HEK293 (cell line): ENCODE measurements around the gene MRTFB.

Experiments used
- CTCF ChIA-PET: fragments of 350-600 bp; formaldehyde crosslinking; extraction: SDS; loops from one replicate; lab custom pipeline; 2021; ENCODE audit warnings: antibody characterized with exemption; lab: Yijun Ruan, JAX
- POLR2A ChIA-PET: fragments of 300-600 bp; formaldehyde crosslinking; extraction: SDS; loops from one replicate; lab custom pipeline; 2020; ENCODE audit warnings: antibody characterized with exemption, inconsistent platforms; lab: Yijun Ruan, JAX
- H3K27ac ChIP-seq: fragments of 200-500 bp; sonication (Bioruptor generic); 2 replicates; pipeline ENCODE4 v1.5.1; 2014; ENCODE audit warnings: low read depth, low read length, control low read depth, inconsistent platforms; ENCODE audit errors: extremely low read depth
- H3K36me3 ChIP-seq, 2 experiments: fragments of 200-500 bp in 1 of 2; sonication (Bioruptor generic) in 1 of 2; 1 replicate in 1 of 2; 2 replicates in 1 of 2; pipeline ENCODE4 v1.5.1; 2014 to 2017; ENCODE audit warnings: inconsistent platforms in 2 of 2, low read length in 2 of 2; ENCODE audit not compliant: control insufficient read depth in 2 of 2, insufficient read depth in 1 of 2
- H3K4me1 ChIP-seq: fragments of 200-500 bp; sonication (Bioruptor generic); 2 replicates; pipeline ENCODE4 v1.5.1; 2014; ENCODE audit warnings: mild to moderate bottlenecking, low read length, inconsistent platforms; ENCODE audit not compliant: control insufficient read depth, insufficient read depth
- H3K4me3 ChIP-seq: 2 replicates; pipeline ENCODE4 v1.5.1; 2011; ENCODE audit warnings: low read depth, mild to moderate bottlenecking, control low read depth, low read length, moderate library complexity
- H3K9me3 ChIP-seq: fragments of 200-500 bp; sonication (Bioruptor generic); 2 replicates; pipeline ENCODE4 v1.5.1; 2014; ENCODE audit warnings: low read depth, low read length, inconsistent platforms; ENCODE audit not compliant: control insufficient read depth, insufficient read depth
- EGR2 ChIP-seq: fragments of 450-650 bp; formaldehyde crosslinking; IDR thresholded peaks from 2 replicates; pipeline ENCODE4 v1.5.1; 2016; ENCODE audit warnings: low read depth, missing biosample characterization, missing genetic modification characterization
- RBAK ChIP-seq: fragments of 450-650 bp; formaldehyde crosslinking; IDR thresholded peaks from 2 replicates; pipeline ENCODE4 v1.5.1; 2016; ENCODE audit warnings: missing biosample characterization, missing genetic modification characterization
- SP7 ChIP-seq: fragments of 450-650 bp; formaldehyde crosslinking; IDR thresholded peaks from 2 replicates; pipeline ENCODE4 v1.5.1; 2016; ENCODE audit warnings: missing biosample characterization, missing genetic modification characterization
- ZBTB17 ChIP-seq: fragments of 450-650 bp; formaldehyde crosslinking; IDR thresholded peaks from 2 replicates; pipeline ENCODE4 v1.5.1; 2016; ENCODE audit warnings: missing biosample characterization, missing genetic modification characterization
- ZBTB7A ChIP-seq: fragments of 450-650 bp; formaldehyde crosslinking; IDR thresholded peaks from 2 replicates; pipeline ENCODE4 v1.5.1; 2016; ENCODE audit warnings: low read depth, missing biosample characterization, missing genetic modification characterization
- ZBTB8A ChIP-seq: fragments of 450-650 bp; formaldehyde crosslinking; IDR thresholded peaks from 2 replicates; pipeline ENCODE4 v1.5.1; 2016; ENCODE audit warnings: missing biosample characterization, missing genetic modification characterization
- ZNF112 ChIP-seq: fragments of 450-650 bp; formaldehyde crosslinking; IDR thresholded peaks from 2 replicates; pipeline ENCODE4 v1.5.0; 2017; ENCODE audit warnings: missing biosample characterization, missing genetic modification characterization
- ZNF133 ChIP-seq: fragments of 450-650 bp; formaldehyde crosslinking; IDR thresholded peaks from 2 replicates; pipeline ENCODE4 v1.5.1; 2016; ENCODE audit warnings: missing biosample characterization, missing genetic modification characterization
- ZNF266 ChIP-seq: fragments of 450-650 bp; formaldehyde crosslinking; IDR thresholded peaks from 2 replicates; pipeline ENCODE4 v1.5.1; 2016; ENCODE audit warnings: missing biosample characterization, missing genetic modification characterization, low read depth
- ZNF324 ChIP-seq: fragments of 450-650 bp; formaldehyde crosslinking; IDR thresholded peaks from 2 replicates; pipeline ENCODE4 v1.5.1; 2016; ENCODE audit warnings: missing biosample characterization, missing genetic modification characterization
- ZNF335 ChIP-seq: fragments of 450-650 bp; formaldehyde crosslinking; conservative IDR thresholded peaks from 2 replicates; pipeline ENCODE4 v1.5.1; 2016; ENCODE audit warnings: missing biosample characterization, missing genetic modification characterization
- ZNF366 ChIP-seq: fragments of 450-650 bp; formaldehyde crosslinking; conservative IDR thresholded peaks from 2 replicates; pipeline ENCODE4 v1.5.1; 2016; ENCODE audit warnings: missing biosample characterization, missing genetic modification characterization
- ZNF654 ChIP-seq: fragments of 450-650 bp; formaldehyde crosslinking; IDR thresholded peaks from 2 replicates; pipeline ENCODE4 v1.5.1; 2016; ENCODE audit warnings: low read depth, missing biosample characterization, missing genetic modification characterization
- ZNF701 ChIP-seq: fragments of 450-650 bp; formaldehyde crosslinking; IDR thresholded peaks from 2 replicates; pipeline ENCODE4 v1.5.1; 2016; ENCODE audit warnings: missing biosample characterization, missing genetic modification characterization
- TF ChIP-seq, protein P1 (sequence below): fragments of 450-650 bp; formaldehyde crosslinking; IDR thresholded peaks from 2 replicates; pipeline ENCODE4 v1.5.1; 2016; ENCODE audit warnings: missing biosample characterization, missing genetic modification characterization
- TF ChIP-seq, protein P2 (sequence below): fragments of 450-650 bp; formaldehyde crosslinking; IDR thresholded peaks from 2 replicates; pipeline ENCODE4 v1.5.1; 2016; ENCODE audit warnings: missing biosample characterization, missing genetic modification characterization
- TF ChIP-seq, protein P3 (sequence below): fragments of 450-650 bp; formaldehyde crosslinking; IDR thresholded peaks from 2 replicates; pipeline ENCODE4 v1.5.1; 2016; ENCODE audit warnings: missing biosample characterization, missing genetic modification characterization, low read depth
- TF ChIP-seq, protein P4 (sequence below): IDR thresholded peaks from 2 replicates; pipeline ENCODE4 v1.6.1; 2011; ENCODE audit warnings: mild to moderate bottlenecking, low read depth, low read length, borderline replicate concordance
- TF ChIP-seq, protein P5 (sequence below): fragments of 450-650 bp; formaldehyde crosslinking; IDR thresholded peaks from 2 replicates; pipeline ENCODE4 v1.5.1; 2017; ENCODE audit warnings: missing biosample characterization, mild to moderate bottlenecking, missing genetic modification characterization, moderate library complexity
- TF ChIP-seq, protein P6 (sequence below): fragments of 450-650 bp; formaldehyde crosslinking; IDR thresholded peaks from 2 replicates; pipeline ENCODE4 v1.5.1; 2016; ENCODE audit warnings: missing biosample characterization, missing genetic modification characterization

MRTFB gene

DNA sequence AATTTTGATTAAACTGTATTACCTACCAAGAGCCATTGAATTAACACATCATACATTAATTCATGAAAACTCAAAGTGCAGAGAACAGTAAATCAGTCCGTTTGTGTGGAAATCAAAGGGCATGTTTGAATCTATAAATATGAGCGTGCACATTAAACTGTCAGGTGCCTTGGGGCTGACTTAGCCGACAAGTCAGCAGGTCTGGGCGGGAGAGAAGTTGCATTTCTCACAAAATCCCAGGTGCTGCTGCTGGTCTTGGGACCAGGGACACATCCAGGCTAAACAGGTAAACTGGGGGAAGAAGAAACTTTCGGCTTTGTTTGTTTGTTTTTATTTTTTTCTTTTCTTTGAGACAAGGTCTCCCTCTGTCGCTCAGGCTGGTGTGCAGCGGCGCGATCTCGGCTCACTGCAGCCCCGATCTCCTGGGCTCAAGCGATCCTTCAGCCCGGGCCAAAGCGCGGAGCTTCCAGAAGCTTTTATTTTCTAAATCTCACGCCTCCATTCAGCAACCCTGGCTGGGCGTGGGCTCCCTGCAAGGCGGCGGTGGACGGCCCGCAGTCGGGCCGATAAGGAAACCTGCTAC lies 213.9 kb downstream of the MRTFB start (continued):
- TF ChIP-seq, protein P1, sequence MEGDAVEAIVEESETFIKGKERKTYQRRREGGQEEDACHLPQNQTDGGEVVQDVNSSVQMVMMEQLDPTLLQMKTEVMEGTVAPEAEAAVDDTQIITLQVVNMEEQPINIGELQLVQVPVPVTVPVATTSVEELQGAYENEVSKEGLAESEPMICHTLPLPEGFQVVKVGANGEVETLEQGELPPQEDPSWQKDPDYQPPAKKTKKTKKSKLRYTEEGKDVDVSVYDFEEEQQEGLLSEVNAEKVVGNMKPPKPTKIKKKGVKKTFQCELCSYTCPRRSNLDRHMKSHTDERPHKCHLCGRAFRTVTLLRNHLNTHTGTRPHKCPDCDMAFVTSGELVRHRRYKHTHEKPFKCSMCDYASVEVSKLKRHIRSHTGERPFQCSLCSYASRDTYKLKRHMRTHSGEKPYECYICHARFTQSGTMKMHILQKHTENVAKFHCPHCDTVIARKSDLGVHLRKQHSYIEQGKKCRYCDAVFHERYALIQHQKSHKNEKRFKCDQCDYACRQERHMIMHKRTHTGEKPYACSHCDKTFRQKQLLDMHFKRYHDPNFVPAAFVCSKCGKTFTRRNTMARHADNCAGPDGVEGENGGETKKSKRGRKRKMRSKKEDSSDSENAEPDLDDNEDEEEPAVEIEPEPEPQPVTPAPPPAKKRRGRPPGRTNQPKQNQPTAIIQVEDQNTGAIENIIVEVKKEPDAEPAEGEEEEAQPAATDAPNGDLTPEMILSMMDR (tag by site-specific recombination), result peak; percentile 73
- TF ChIP-seq ZNF654 (tag by site-specific recombination) (peak; percentile 49), SP7 (tag by site-specific recombination) (0 out of 2 replicates have a peak, but pooled peaks have one; percentile 12), ZNF366 (tag by site-specific recombination) (peak; percentile 59), ZNF335 (tag by site-specific recombination) (peak; percentile 52), ZNF324 (tag by site-specific recombination) (0 out of 2 replicates have a peak, but pooled peaks have one; percentile 17), EGR2 (tag by site-specific recombination) (0 out of 2 replicates have a peak, but pooled peaks have one; percentile 17)

DNA sequence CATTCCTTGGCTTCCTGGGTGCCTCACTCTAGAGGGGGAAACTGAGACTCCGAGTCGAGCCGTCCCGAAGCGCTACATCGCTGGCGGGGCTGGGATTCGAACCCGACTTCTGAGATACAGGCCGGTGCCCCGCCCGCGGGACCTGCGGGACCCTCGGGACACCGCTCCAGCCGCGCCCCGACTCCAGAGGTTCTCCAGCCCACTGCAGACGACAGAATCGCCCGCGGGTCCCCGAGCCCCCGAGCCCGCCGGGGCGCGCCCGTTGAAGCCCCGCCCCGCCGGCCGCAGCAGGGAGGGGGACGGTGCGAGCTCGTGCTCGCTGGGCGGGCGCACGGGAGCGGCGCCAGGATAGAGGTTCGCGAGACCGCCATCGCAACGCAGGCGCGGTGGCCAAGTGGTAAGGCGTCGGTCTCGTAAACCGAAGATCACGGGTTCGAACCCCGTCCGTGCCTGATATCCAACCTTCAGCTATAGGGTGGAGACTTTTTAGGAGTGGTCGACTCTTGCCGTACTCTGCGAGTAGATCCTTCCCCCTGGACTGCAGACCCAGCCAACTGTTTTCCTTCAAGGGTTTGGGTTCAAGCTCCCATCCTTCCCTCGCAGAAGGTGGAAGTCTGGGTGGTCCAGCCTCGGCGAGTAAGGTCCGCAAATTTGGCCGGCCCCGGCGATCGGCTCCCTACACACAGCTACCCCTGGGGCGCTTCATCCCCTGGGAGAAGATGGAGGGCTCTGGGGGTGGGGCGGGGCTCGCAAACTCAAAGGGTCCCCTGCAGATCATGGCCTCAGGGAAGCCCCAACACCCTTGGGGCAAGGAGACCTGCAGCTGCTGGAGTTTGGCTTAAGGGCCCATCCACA lies 214.6 kb downstream of the MRTFB start:
- Histone ChIP-seq H3K36me3 (no peaks in the 10 kb centered on the region), H3K4me3 (peak overlapping the region; percentile 79), H3K4me1 (no peaks in the 10 kb centered on the region; the same call in 1 of the 2 replicates), H3K27ac (peak overlapping the region; percentile 48), H3K9me3 (no peaks in the 10 kb centered on the region)
- POLR2A ChIA-PET, result interaction anchor here (0.6 to 1.6 kb wide), 7 partner anchors 13 to 366 kb away, joined by 3 to 11 read pairs (median 3); partner anchors contain the start of genes ERCC4 and PARN
- CTCF ChIA-PET, result interaction anchor here (0.6 to 2.5 kb wide), 7 partner anchors 15 to 366 kb away, joined by 3 to 12 read pairs (median 4); partner anchors contain the start of gene ERCC4
- peak; percentile 81; the same call in 1 of the 2 replicates for TF ChIP-seq ZBTB7A (tag by site-specific recombination)
- TF ChIP-seq, protein P2, sequence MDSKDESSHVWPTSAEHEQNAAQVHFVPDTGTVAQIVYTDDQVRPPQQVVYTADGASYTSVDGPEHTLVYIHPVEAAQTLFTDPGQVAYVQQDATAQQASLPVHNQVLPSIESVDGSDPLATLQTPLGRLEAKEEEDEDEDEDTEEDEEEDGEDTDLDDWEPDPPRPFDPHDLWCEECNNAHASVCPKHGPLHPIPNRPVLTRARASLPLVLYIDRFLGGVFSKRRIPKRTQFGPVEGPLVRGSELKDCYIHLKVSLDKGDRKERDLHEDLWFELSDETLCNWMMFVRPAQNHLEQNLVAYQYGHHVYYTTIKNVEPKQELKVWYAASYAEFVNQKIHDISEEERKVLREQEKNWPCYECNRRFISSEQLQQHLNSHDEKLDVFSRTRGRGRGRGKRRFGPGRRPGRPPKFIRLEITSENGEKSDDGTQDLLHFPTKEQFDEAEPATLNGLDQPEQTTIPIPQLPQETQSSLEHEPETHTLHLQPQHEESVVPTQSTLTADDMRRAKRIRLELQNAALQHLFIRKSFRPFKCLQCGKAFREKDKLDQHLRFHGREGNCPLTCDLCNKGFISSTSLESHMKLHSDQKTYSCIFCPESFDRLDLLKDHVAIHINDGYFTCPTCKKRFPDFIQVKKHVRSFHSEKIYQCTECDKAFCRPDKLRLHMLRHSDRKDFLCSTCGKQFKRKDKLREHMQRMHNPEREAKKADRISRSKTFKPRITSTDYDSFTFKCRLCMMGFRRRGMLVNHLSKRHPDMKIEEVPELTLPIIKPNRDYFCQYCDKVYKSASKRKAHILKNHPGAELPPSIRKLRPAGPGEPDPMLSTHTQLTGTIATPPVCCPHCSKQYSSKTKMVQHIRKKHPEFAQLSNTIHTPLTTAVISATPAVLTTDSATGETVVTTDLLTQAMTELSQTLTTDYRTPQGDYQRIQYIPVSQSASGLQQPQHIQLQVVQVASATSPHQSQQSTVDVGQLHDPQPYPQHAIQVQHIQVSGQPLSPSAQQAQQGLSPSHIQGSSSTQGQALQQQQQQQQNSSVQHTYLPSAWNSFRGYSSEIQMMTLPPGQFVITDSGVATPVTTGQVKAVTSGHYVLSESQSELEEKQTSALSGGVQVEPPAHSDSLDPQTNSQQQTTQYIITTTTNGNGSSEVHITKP (tag by site-specific recombination), result peak; percentile 95
- TF ChIP-seq ZNF112 (tag by site-specific recombination), result no peak
- peak; percentile 85 for TF ChIP-seq ZBTB17 (tag by site-specific recombination)
- TF ChIP-seq, protein P3, sequence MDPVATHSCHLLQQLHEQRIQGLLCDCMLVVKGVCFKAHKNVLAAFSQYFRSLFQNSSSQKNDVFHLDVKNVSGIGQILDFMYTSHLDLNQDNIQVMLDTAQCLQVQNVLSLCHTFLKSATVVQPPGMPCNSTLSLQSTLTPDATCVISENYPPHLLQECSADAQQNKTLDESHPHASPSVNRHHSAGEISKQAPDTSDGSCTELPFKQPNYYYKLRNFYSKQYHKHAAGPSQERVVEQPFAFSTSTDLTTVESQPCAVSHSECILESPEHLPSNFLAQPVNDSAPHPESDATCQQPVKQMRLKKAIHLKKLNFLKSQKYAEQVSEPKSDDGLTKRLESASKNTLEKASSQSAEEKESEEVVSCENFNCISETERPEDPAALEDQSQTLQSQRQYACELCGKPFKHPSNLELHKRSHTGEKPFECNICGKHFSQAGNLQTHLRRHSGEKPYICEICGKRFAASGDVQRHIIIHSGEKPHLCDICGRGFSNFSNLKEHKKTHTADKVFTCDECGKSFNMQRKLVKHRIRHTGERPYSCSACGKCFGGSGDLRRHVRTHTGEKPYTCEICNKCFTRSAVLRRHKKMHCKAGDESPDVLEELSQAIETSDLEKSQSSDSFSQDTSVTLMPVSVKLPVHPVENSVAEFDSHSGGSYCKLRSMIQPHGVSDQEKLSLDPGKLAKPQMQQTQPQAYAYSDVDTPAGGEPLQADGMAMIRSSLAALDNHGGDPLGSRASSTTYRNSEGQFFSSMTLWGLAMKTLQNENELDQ (tag by site-specific recombination), result no peak
- TF ChIP-seq, protein P4, sequence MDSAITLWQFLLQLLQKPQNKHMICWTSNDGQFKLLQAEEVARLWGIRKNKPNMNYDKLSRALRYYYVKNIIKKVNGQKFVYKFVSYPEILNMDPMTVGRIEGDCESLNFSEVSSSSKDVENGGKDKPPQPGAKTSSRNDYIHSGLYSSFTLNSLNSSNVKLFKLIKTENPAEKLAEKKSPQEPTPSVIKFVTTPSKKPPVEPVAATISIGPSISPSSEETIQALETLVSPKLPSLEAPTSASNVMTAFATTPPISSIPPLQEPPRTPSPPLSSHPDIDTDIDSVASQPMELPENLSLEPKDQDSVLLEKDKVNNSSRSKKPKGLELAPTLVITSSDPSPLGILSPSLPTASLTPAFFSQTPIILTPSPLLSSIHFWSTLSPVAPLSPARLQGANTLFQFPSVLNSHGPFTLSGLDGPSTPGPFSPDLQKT, result no peak
- TF ChIP-seq, protein P5, sequence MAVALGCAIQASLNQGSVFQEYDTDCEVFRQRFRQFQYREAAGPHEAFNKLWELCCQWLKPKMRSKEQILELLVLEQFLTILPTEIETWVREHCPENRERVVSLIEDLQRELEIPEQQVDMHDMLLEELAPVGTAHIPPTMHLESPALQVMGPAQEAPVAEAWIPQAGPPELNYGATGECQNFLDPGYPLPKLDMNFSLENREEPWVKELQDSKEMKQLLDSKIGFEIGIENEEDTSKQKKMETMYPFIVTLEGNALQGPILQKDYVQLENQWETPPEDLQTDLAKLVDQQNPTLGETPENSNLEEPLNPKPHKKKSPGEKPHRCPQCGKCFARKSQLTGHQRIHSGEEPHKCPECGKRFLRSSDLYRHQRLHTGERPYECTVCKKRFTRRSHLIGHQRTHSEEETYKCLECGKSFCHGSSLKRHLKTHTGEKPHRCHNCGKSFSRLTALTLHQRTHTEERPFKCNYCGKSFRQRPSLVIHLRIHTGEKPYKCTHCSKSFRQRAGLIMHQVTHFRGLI (tag by site-specific recombination), result no peak
- TF ChIP-seq ZNF701, result peak; percentile 17; the same call in 1 of the 2 replicates
- TF ChIP-seq ZBTB8A (tag by site-specific recombination), result peak; percentile 95
- no peak for TF ChIP-seq ZNF266
- no peak for TF ChIP-seq ZNF133 (tag by site-specific recombination)
- TF ChIP-seq, protein P6, sequence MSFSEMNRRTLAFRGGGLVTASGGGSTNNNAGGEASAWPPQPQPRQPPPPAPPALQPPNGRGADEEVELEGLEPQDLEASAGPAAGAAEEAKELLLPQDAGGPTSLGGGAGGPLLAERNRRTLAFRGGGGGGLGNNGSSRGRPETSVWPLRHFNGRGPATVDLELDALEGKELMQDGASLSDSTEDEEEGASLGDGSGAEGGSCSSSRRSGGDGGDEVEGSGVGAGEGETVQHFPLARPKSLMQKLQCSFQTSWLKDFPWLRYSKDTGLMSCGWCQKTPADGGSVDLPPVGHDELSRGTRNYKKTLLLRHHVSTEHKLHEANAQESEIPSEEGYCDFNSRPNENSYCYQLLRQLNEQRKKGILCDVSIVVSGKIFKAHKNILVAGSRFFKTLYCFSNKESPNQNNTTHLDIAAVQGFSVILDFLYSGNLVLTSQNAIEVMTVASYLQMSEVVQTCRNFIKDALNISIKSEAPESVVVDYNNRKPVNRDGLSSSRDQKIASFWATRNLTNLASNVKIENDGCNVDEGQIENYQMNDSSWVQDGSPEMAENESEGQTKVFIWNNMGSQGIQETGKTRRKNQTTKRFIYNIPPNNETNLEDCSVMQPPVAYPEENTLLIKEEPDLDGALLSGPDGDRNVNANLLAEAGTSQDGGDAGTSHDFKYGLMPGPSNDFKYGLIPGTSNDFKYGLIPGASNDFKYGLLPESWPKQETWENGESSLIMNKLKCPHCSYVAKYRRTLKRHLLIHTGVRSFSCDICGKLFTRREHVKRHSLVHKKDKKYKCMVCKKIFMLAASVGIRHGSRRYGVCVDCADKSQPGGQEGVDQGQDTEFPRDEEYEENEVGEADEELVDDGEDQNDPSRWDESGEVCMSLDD (tag by site-specific recombination), result peak; percentile 57; the same call in 1 of the 2 replicates
- TF ChIP-seq RBAK (tag by site-specific recombination), result no peak
